ENCODE data around the gene PREX1.
"Not testable (repeated sequence)": the region's sequence is repeated elsewhere in the genome, so short reads cannot be mapped to it uniquely, and the experiment has no call there.

Gene PREX1

DNA sequence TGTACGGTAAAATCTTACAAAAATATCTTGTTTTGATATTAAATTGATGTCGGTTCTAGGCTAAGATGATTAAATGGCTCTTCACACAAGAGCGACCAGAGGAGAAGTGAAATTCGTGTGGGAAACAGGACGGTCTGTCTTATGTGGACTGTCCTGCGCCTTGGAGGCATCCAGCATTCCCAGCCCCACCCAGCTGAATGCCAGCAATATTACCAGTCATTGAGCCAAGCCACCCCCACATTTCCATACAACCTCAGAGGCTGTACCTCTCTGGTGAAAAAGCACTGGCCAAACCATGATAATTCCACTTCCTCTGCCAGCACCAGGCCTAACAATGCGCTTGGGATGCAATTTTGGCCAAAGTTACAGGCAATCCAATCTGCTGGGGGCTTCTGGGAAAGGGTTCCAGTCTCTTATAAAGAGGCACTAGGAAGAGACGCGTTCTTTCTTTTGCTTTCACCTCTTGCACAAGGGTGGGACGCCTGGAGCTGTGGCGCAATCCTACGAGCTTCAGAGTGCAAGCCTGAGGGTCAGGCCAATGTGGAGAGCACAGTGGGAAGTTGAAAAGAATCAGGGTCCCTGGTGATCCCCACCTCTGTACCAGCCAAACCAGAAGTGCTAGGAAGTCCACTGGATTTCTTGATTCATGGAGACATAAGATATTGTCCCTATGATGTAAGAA lies 213.1 kb downstream of the PREX1 start:
- DNase-seq = no peak

DNA sequence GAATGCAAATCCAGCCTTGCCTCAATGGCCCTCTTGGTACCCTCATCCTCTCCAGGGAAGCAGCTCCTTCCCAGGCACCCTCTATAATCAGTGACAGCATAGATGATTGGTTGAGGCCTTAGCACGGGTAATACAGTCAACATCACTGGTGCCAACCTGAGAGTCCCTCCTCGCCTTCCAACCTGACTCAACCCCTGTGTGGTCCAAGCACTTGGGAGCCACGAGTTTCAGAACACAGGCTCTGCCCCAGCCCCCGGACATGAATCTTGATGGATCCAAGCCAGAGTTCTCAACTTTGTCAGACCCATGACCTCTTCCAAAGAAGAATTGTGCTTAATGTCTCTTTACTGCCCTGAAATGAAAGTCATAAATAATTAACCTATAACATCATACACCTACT lies 213.9 kb downstream of the PREX1 start:
- no peak for DNase-seq

DNA sequence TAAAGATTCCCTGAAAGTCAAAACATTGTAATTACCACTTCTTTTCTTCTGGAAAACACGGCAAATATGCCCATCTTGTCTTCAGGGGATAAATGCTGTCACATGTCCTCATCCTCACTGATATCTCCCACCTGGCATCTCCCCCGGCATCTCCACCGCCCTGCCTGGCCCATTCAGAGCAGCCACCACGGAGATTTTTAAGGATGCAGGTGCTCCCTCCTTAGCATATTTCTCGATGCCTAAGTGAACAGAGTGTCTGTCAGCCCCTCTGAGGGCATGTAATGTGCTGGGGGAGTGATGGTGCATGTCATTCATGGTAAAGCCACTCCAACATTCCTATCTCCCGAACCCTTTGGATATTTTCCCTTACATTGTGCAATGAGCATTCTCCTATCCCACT lies 215.5 kb downstream of the PREX1 start:
- DNase-seq = no peak

DNA sequence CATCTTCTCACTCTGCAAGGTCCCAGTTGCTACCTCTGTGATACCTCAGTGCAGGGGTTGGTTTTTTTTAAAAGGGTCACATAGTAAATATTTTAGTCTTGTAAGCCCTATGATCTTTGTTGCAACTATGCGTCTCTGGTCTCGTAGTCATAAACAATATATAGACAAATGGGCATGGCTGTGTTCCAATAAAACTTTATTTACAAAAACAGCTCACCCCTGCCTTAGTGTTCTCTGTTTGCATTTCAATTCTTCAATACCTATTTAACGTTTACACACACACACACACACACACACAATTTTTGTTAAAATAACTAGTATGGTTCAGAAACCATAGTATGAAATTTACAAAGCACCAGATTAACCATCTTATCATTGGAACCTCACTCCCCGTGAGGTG lies 216.8 kb downstream of the PREX1 start:
- DNase-seq = no peak

DNA sequence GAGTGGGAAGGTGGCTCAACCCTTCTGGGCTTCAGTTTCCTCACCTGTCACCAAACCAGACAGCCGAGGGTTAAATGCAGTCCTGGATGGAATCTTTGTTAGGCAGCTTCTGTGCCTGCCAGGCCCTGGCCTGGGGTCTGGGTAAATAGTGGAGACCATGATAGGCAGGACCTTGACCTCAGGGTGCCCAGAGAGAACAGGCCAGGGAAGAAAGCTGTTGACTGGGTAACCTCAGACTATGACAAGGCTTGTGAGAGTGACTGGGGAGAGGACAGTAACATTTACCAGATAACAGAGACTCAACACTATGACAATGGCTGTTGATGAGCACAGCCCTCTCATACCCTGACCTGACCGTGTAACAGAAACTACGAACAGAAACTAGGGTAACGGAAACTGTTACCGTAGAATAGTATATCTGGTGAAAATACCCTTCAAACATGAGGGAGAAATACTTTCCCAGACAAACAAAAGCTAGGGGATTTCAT lies 218.3 kb downstream of the PREX1 start:
- no peak for DNase-seq

DNA sequence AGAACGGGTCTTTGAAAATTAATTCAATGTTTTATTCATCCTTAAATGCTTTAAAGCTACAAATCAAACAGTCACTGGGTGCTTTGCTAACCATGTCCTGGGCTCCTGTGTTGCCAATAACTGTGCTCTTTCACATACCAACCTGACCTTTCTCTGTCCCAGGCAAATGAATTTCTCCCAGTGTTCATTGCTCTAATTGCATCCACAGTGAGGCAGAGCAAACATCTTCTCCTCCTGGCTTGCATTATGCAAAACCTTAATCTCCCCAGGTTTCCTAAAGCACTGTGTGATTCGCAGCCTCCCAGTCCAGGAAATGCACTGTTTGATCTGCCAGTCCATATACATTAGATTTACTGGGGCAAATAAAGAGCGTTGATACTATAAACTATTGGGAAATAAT lies 219.0 kb downstream of the PREX1 start:
- no peak for DNase-seq

DNA sequence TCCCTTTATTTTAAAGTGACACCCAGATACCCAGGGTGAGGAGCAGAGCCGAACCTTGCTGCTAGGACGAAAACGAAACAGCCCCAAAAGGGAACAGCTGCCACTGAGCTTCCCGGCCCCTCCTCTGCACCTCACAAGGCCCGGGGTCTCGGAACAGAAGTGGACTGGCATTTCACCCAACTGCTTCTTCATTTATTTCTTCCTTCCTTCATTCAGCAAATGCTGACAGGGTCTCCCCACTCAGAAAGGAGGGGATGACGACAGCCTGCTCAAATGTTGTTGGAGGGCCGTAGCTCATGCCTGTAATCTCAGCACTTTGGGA lies 220.3 kb downstream of the PREX1 start:
- DNase-seq = no peak

DNA sequence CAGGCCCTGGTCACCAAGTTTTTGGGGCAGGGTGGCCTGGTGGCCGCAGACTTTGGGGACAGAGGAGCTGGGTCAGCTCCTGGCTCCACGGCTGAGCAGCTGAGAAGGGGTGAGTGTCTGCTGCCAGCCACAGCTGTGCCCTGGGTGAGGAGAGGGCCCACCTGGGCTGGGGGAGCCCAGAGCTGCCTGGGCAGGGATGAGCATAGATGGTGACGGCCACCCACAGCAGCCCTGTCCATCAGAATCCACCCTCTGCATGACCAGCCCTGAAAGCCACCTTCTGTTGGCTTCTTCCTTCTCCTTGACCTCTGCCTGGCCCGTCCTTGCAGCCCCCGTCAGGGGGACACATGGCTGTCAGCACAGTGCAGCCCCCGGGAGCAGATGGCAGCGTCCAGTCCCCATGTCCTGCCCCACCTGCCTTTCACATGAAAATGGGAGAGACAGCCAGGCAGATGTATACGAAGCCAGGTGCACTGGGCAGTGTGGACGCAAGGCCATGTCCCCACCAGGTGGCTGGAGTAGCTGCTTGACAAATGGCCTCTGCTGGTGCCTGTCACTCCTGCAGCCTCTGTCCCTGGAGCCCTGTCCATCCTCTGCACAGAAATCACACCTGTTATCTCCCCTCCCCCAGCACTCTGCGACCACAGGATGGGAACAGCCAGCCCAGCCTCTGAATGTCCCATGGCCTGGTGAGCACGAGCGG lies 220.8 kb downstream of the PREX1 start:
- no peak for DNase-seq

DNA sequence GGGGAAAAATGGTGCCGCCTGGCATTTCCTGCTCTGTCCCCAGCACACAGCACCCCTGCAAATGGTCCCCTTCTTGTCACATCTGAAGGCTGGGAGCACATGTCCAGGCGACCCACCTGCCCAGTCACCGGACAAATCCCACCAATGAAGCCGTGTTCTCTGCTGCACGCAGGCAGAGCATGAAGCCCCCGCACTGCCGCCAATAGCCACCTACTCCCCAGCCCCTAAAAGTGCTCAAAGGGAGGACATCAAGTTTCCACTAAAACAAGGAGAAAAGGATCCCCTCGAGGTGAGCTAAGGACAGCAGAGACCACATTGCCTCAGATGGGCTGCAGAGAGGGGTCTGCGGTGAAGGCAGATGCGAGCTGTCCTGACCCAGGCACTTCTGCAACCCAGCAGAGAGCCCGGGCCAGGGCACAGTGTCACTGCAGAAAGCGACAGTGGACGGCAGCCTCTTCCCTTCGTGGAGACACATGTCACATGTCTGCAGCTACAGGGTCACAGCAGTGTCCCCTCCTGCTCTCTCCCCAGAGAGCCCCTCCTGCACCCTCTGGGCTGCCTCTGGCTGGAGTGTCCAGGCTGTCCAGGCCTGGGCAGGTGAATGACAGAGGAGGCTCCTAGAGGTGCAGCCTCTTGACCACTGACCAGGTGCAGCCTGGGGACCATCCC lies 221.5 kb downstream of the PREX1 start:
- no peak for DNase-seq

DNA sequence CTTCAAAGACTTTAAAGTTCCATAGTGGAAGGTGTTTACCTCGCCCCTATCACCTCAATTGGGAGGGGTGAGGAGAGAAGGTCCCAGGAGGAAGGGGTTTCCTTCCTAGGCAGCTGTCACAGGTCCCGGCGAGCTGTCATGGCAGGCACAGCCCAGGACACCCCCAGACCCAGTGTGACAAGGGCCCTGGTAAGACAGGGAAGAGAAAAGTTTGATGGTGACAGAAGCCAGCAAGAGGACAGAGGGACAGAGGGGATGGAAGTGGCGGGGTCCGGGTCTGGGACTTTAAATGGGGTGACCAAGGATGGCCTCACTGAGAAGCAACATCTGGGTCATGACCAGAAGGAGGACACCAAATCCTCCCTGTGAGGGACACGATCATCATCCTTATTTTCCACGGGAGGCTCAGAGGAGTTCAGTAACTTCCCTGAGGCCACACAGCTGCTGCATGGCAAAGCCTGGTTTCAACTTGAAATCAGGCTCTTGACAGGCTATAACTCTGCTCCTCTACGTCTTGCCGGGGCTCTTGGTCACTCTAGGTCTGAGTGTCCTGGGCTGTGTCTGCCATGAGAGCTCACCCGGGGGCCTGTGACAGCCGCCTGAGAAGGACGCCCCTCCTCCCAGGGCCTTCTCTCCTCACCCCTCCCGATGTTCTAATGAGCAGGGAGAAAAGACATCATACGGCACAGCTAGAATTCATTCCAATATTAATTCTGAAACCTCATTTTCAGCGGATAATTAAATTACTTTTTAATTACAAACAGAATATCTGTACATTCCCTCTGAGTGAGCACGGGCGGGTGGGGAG lies 222.2 kb downstream of the PREX1 start:
- no peak for DNase-seq

DNA sequence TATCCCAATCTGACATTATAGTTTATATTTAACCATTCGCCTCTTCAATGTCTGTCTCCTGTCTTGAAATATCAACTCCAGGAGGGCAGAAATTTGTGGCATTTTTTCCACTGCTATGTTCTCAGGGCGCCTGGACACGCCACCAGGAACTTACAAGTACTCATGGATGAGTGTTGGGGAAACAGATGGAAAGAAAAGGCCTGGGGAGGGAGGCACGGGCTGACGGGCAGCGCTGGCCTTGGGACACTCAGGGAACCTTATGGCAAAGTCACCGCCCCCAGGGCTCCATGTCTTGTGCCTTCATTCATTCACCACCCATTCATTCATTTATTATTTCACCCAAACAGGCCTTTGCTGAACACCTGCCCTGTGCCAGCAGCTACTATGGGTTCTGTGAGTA lies 222.9 kb downstream of the PREX1 start:
- no peak for DNase-seq

DNA sequence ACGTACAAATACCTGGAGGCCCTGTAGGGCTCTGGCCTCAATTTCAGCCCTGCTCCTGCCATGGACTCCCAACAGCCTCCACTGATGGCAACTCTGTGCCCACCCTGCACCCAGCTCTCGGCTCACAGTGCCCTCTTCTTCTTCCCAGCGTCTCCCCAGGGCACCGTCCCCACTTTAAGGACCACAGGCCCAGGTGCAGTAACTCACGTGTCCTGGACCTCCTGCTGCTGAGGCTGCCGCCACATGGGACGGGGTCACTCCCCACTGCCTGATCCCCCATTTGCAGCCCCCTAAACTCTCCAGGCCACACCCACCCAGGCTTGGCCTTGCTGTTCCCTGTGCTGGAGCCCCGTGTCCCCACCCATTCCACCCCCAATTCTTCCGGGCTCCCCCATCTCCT lies 223.4 kb downstream of the PREX1 start:
- no peak for DNase-seq

DNA sequence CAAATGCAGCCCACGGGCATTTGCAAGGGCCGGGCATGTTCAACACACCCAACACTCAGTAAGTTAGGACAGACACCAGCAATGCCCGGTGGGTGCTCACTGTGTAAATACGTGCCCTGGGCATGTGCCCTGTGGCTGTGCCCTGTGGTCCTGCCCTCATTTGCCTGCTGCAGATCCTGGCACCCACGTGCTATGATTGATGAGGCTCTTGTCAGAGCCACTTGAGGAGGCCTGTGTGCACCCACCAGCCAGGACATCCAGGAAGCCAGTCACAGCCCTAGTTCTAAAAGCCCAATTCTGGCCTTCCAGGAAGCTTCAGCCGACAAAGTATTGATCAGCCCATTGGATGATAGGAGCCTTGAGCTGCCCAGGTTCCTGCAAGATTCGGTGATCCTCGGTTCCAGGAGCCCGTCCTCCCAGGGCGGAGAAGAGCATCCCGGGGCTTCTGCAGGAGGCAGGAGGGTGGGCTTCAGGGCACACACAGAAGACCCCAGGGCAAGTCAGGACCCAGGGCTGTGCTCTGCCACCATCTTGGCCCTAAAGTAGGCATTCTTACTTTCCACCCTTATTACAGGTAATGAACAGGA lies 223.9 kb downstream of the PREX1 start:
- no peak for DNase-seq

DNA sequence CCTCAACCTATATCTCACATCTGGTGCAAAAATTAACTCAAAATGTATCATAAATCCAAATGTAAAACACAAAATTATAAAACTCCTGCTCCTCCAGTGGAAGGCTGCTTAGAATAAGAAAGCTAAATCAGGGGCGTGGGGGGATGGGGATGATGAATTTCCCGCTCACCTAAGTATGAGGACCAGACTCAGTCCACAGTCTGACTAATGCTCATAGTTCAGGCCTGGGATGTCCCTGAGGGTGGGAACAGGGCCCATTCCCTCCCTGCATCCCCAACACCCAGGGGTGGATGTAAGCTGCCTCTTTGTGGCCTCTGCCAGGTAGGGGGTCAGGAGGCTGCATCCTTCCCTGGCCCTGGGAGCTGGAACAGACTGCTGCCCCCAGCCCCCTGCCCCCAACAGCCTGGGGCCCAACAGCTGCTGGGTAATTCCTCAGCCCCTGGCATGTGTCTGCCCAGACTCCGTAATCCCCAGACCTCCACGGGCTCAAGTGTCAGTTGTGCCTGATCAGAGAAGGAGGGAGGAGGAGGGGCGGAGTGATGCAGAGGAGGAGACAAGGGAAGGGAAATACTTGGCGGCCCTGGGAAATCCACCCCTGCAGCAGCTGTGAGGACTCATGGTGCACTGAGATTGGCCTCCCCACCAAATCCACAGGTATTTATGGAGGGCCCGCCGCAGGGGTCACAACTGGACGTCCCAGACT lies 224.5 kb downstream of the PREX1 start:
- DNase-seq = no peak

DNA sequence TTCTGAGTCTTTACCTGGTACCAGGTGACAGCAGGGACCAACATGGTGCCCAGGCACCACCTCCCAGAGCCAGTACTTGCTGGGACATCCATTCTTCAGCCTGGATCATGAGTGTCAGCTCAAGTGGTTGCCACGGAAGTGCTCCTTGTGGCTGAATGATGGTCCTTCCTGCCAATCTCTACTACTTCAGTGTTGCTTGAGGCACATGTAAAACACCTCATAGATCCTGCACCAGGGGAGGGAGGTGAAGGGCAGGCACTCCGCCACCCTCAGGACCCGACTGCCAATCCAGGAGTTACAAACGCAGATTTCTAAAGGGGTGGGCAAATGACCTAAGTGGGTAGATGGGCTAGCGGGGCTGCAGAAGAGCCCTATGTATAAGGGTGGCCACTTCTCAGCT lies 226.0 kb downstream of the PREX1 start:
- no peak for DNase-seq

DNA sequence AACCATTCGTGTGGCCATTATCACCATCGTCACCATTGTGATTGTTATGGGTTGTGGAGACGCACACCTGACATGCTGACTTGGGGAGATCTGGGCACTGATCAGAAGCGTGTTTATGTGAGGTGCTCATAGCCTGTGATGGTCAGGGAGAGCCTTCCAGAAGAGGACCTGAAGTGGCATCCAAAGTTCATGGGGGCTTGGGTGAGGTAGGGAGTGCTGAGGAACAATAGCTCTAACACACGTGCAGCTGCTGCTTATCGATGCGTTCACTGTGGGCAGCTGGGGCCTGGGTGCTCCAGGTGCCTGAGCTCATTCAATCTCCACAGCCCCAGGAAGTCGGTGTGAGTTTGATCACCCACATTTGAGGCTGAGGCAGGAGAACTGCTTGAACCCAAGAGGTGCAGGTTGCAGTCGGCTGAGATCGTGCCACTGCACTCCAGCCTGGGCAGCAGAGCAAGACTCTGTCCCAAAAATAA lies 227.3 kb downstream of the PREX1 start:
- DNase-seq = no peak

DNA sequence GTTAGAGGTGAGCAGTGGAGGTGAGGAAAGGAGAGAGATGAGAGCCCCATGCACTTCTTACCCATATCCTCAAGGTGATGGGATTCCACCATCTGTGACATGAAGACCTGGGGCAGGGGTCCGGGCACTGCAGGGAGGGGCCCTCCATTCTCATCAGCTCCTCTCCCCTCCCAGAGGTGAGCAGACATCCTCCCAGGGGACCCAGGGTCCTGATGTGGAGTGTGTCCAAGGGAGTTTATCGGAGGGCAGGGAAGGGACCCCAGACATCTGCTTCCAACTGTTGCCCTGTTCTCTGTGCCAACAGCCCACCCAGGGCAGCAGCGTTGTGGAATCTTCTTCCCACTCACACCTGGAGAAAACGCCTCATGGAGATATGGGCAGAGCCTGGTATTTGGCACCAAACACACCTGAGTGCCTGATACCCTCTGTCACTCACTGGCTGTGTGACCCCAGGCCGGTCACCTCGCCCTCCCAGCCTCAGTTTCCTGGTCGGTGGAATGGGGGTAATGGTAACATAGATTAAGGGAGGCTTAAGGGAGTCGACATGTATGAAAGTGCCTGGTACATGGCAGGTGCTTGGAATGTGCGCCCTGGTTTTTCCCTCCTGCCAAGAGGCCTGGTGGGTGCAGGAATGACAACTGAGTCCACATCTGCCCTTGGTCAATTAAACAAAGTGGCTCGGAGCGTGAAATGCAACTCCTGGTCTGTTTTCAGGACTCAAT lies 227.9 kb downstream of the PREX1 start:
- no peak for DNase-seq

DNA sequence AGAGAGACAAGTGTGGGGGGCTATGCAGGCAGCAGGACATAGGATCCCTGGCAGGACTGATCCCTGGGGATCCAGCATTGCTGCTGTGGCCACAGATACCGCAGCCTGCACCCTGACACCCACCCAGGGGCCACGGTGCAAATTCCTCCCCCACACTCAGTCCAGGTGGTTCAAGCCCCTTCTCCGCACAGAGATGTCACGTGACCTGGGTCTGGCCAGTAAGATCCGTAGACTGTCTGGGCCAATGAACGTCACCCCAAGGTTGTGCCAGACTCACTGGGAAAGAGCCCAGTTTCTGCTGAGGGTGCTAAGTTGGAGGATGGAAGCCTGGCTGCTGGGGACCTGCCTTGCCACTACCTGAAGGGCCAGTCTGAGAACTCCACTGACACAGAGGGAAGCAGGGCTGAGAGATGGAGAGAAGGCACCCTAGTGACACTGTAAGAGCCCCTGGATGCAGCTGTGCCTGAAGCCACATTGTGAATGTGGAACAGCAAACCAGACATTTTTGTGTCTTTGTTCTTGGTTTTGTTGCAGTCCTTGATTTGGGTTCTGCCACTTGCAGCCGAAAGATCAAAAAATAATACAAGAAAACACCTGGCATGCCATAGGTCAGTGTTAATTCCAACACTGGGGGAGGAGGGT lies 228.6 kb downstream of the PREX1 start:
- no peak for DNase-seq

DNA sequence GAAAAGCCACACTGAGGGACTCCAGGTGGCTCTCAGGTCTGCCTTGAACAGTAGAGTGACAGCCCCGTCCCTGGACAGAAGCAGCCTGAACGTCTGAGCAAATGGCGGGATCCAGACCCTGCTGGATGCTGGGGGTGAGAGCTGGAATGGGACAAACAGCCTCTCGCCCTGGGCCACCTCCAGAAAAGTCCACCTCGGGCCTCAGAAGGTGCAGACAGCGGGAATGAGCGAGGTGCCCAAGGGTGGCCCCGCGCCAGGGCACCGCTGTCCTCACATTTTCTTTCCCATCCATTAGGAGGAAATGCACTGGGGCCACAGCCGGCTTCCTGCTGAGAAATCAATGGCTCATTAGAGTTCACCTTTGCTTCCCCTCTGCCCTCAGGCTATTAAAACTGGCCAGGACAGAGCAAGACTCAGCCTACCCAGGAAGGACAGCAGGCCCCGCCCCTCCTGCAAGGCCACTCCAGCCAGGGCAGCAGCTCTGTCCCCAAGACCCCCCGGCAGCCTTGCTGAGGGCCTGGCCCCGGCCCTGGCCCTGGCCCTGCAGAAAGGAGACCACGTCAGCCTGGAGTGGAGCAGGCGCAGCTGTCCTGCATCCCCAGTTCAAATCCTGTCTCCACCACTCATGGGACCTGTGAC lies 229.4 kb downstream of the PREX1 start:
- not testable (repeated sequence) for DNase-seq

DNA sequence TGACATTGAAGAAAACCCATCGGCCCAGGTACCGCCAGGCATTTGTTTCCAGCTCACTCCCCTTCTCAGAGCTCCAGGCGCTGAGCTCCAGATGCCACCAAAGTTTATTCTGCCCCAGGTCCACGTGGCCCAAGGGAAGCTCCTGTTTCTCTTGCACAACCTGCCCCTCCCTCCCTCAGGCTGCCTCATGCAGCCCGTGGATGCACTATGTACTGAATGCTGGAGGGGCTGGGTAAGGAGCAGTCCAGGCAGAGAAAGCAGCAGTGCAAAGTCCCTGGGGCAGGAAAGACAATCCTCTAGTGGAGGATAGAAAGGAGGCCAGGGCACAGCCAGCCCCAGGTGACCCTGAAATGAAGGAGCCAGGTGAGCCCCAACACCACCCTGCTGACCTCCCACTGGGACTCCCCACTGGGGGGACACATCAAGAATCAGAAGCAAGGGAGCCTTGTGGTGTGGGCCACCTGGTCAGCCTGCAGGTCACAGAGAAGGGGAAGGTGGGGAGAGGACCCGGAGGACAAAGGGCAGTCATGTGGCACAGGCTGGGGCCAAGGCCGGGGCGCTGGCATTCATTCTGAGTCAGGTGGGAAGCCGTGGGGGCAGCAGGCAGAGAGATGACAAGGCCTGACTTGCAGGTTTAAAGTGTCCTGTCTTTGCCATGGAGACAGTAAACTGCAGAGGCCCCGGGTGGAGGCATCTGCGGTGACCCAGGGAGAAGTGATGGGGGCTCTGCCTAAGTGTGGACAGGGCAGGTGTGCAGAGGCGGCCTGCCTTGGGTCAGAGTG lies 230.1 kb downstream of the PREX1 start:
- no peak for DNase-seq

All from stimulated activated CD4-positive, alpha-beta T cell treated with anti-CD3 and anti-CD28 coated beads, Interleukin-2, amount 100 ng/mL, for 48 hours (primary cell).